Esophagus muscularis mucosa (tissue), 3 donors: Measurements from ENCODE around the gene PBX3.

Source experiments
- POLR2A ChIP-seq: fragments of 450-650 bp; IDR thresholded peaks from one replicate; pipeline ENCODE4 v1.6.1; 2017; ENCODE audit warnings: antibody characterized with exemption, moderate library complexity, mild to moderate bottlenecking, low read depth
- TF ChIP-seq, protein P1 (sequence below), 3 experiments: fragments of 200-600 bp in 2 of 3; fragments of 450-650 bp in 1 of 3; sonication (generic) in 2 of 3; IDR thresholded peaks; one replicate each; pipeline ENCODE4 v1.5.1; 2017 to 2019; ENCODE audit warnings: antibody characterized with exemption in 3 of 3, mild to moderate bottlenecking in 2 of 3, moderate library complexity in 1 of 3

GRCh38 chr9:125701351-125701750 lies 45.8 kb upstream of the PBX3 start:
- TF ChIP-seq POLR2A = no peak
- TF ChIP-seq, protein P1, sequence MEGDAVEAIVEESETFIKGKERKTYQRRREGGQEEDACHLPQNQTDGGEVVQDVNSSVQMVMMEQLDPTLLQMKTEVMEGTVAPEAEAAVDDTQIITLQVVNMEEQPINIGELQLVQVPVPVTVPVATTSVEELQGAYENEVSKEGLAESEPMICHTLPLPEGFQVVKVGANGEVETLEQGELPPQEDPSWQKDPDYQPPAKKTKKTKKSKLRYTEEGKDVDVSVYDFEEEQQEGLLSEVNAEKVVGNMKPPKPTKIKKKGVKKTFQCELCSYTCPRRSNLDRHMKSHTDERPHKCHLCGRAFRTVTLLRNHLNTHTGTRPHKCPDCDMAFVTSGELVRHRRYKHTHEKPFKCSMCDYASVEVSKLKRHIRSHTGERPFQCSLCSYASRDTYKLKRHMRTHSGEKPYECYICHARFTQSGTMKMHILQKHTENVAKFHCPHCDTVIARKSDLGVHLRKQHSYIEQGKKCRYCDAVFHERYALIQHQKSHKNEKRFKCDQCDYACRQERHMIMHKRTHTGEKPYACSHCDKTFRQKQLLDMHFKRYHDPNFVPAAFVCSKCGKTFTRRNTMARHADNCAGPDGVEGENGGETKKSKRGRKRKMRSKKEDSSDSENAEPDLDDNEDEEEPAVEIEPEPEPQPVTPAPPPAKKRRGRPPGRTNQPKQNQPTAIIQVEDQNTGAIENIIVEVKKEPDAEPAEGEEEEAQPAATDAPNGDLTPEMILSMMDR (IDR thresholded peaks at IDR 0.05) = no peak
